ENCODE data around the gene DLGAP5.

DLGAP5 gene, protein sequence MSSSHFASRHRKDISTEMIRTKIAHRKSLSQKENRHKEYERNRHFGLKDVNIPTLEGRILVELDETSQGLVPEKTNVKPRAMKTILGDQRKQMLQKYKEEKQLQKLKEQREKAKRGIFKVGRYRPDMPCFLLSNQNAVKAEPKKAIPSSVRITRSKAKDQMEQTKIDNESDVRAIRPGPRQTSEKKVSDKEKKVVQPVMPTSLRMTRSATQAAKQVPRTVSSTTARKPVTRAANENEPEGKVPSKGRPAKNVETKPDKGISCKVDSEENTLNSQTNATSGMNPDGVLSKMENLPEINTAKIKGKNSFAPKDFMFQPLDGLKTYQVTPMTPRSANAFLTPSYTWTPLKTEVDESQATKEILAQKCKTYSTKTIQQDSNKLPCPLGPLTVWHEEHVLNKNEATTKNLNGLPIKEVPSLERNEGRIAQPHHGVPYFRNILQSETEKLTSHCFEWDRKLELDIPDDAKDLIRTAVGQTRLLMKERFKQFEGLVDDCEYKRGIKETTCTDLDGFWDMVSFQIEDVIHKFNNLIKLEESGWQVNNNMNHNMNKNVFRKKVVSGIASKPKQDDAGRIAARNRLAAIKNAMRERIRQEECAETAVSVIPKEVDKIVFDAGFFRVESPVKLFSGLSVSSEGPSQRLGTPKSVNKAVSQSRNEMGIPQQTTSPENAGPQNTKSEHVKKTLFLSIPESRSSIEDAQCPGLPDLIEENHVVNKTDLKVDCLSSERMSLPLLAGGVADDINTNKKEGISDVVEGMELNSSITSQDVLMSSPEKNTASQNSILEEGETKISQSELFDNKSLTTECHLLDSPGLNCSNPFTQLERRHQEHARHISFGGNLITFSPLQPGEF

DNA sequence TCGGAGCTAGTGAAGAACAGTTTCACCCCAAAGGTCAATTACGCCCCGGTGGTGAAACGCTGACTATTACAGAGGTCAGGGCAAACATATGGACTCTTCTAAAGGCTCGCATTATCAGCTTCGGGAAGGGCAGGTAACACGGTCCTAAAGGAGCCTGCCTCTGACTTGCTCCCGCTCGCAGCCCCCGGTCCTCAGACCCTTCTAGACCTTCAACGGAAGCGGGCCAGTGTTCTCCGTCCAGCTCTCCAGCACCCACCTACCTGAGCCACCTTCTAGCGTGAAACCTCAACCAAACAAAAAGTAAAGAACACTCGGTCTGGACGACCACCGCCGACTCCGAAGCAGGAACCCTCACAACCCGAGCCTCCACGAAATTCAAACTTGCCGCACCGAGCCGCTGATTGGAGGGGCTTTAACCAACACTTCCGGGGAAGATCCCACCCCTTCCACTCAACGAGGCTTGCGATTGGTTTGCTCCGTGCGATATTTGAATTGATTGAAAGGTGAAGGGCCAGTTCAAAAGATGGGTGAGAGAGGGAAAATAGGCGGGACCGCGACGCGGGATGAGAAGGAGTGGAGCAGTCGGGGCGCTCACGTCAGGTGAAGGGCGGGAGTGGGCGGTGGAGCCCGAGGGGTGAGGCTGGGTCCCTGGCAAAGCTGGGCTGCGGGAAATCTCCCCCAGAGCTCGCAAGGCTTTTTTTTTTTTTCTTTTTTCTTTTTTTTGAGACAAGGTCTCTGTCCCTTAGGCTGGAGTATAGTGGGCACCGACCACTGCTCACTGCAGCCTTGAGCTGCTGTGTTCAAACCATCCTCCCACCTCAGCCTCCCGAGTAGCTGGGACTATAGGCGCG is at the start of gene DLGAP5:
TSS of gene DLGAP5 (minus strand) at position 383 of the 851 bp plus-strand sequence. CDS start 2,406 bp downstream, outside the sequence.
- in situ Hi-C loops (cut with MboI; ENCODE audit: low sequenced_read_pairs): no loop called here

DNA sequence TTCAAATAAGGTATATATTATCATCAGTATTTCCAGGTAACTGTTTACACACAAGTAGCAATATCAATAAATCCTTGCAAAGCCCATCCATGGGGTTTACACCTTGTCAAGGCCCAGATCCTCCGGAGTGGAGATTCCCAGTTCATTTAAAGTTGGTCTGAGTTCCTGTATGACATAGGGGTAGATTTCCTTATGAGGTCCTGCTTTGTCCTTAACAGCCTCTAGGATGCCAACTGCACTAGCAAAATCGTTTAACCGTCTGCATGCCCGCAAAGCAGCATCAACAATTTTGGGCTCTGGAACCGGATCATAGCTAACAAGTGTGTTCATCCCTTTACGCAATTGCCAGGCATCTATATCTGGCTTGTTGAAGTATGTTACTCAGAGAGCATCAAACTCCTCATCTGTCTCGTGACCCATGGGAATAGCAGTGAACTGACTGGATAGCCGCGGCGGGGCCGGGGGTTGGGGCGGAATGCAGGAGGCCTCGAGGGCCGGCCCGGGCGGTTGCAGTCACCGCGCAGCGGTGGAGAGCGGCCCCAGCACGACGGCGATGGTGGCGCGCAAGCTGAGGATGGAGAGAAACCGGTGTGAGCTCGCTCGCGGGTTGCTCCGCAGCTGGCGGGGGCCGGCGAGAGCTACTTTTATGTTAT is 49.3 kb upstream of the DLGAP5 start:
- in situ Hi-C loops (cut with MboI; ENCODE audit: low sequenced_read_pairs): no loop called here

DNA sequence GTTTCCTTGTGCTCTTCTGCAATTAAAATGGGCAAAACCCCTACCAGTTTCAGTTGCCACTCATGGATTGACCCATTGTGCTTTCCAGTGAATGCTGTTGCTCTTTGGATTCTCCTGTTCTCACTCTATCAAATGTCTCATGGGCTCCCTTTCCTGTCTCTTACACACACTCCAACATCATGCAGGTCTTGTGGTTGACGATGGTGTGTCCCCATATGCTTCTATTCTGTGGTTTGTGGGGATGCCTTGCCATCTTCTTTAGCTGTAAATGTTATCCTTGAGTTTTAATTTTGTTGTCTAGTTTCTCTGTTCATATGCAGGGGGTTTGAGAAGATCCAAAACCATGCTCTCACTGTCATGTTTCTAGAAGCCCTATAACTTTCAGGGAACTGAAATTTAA is 47.9 kb upstream of the DLGAP5 start:
- in situ Hi-C loops (cut with MboI; ENCODE audit: low sequenced_read_pairs): no loop called here

DNA sequence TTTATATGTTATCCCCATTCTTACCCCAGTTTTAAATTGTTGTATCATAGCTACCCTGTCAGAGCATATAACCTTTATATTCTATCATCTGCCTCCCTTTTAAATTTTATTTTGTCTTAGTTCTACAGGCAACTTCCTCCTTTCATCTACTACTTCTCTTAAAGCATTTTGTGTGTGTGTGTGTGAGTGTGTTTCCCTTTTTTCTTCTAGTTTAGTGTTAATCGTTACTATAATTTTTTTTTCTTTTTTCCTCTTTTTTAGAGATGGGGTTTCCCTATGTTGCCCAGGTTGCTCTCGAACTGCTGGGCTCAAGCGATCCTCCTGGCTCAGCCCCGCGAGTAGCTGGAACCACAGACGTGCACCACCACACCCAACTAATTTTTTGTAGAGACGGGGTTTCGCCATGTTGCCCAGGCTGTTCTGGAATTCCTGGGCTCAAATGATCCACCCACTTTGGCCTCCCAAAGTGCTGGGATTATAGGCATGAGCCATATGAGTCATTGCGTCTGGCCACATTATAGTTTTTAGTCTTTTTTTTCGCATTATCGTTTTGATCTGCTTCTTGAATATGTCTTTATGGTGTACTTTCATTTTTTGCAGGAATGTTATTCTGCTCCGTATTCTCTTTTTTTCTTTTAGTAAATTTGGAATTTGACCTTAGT is 46.8 kb upstream of the DLGAP5 start:
- in situ Hi-C loops (cut with MboI; ENCODE audit: low sequenced_read_pairs): no loop called here

DNA sequence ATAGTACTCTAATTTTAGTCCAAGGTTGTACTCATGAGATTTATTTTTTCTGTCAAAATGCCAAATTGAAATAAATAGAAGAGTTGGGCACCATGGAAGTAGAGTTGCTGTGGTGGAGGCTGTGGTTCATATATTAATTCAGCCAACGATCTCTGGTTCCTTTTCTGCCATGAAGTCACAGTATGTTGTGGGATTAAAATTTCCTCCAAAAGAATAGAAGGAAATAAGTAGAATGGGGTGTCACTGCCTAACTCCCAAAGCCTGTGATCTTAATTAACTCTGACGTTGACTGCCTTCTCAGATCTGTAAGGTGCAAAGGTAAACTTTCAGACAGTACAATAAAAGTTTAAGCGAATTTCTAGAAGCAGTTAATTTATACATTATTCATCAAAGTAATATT is 42.2 kb upstream of the DLGAP5 start:
- in situ Hi-C loops (cut with MboI; ENCODE audit: low sequenced_read_pairs): no loop called here

DNA sequence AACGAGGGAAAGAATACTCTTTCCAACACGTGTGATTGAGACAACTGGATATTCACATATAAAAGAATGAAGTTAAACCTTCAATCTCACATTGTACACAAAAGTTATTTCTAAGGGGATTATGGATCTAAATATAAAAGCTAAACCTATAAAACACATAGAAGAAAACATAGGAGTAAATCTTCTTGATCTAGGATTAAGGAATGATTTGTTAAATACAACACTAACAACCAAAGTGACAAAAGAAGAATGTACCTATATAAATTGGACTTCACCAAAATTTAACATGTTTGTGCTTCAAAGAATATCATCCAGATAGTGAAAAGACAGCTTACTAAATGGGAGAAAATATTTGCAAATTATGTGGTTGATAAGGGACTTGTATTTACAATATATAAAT is 36.9 kb upstream of the DLGAP5 start:
- in situ Hi-C loops (cut with MboI; ENCODE audit: low sequenced_read_pairs): no loop called here

DNA sequence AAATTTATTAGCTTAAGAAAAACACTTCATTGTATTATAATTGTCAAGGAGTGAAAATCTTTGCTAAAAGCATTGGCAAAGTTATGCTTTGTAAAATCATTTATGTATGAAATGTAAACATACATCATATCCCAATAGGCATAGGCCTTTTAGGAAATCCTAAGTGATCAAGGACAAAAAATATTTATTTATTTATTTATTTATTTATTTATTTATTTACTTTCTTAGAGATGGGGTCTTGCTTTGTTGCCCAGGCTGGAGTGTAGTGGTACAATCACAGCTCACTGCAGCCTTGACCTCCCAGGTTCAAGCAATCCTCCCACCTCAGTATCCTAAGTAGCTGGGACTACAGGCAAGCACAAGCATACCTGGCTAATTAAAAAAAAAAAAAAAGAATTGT is 32.0 kb upstream of the DLGAP5 start:
- in situ Hi-C loops (cut with MboI; ENCODE audit: low sequenced_read_pairs): no loop called here

DNA sequence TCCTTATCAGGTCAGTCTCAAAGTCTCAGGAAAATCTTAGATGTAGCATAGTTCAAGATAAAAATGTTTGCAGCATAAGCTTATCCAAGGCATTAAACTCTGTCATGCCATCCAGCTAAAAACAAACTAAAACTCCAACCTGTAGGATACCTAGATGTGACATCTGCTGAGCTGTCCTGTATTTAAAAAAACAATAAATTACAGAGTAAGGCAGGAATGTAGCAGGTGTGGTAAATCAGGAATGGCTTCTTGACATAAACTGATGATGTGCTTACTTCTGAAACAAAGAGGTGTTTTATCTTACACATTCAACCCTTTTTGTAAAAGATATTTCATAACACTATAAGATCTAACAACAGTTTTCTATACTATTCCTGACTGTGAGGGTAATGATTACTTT is 30.6 kb upstream of the DLGAP5 start:
- in situ Hi-C loops (cut with MboI; ENCODE audit: low sequenced_read_pairs): no loop called here

DNA sequence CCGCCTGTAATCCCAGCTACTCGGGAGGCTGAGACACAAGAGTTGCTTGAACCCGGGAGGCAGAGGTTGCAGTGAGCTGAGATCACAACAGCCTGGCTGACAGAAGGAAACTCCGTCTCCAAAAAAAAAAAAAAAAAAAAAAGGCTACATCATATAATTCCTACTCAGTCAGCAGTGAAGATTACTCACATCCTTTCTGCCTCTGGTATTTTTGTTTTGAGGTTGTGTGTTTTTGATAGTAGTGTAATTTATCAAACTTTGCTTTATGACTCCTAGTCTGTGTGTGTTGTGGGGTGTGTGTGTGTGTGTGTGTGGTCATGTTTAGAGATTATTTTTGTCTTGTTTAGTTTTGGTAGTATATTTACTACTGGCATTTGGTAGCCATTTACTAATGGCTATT is 29.8 kb upstream of the DLGAP5 start:
- in situ Hi-C loops (cut with MboI; ENCODE audit: low sequenced_read_pairs): no loop called here

DNA sequence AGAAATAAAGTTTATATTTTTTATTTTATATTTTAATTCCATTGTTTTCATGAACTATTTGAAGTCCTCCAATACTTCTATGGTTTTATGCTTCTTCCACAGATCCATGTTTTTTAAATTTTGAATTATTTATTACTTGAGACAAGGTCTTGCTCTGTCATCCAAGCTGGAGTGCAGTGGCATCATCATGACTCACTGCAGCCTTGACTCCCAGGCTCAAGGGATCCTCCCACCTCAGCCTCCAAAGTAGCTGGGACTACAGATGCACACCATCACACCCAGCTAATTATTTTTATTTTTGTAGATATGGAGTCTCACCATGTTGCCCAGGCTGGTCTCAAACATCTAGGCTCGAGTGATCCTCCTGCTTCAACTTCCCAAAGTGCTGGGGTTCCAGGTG is 28.8 kb upstream of the DLGAP5 start:
- in situ Hi-C loops (cut with MboI; ENCODE audit: low sequenced_read_pairs): no loop called here

DNA sequence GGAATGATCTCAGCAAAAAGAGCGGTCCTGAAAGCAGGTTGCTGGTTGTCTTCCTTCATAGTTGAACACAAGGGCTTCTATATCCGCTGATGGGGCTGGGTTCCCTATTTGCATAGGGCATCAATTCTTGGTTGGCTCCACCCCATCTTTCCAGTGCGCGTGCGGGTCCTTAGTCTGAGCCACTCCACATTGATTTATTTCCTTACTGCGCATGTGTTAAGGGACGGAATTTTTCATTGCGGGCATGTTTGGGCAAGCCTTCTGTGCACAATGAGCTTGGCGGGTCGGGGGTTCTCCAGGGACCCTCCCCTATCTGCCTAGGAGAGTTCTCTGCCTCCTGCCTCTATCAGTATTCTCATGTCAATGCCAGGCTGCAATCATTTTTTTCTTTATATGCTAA is 21.2 kb upstream of the DLGAP5 start:
- in situ Hi-C loops (cut with MboI; ENCODE audit: low sequenced_read_pairs): no loop called here

DNA sequence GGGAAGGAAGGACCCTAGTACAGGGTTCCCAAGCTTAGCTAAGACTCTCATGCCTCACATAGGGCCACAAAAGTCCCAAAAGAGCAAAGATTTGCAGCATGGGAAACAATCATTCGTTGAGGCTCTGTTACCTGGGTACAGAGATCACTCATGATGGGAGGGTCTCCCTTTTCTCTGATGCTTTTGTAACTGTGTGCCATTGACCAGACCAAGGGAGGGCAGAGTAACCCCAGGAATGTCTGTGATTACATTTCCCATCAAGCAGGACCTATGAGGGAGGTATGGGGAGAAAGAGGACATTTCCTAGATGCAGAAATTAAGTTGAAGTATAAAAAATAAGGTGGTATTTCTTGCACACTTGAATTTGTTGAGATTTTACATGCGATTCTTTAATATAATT is 16.4 kb upstream of the DLGAP5 start:
- in situ Hi-C loops (cut with MboI; ENCODE audit: low sequenced_read_pairs): no loop called here

DNA sequence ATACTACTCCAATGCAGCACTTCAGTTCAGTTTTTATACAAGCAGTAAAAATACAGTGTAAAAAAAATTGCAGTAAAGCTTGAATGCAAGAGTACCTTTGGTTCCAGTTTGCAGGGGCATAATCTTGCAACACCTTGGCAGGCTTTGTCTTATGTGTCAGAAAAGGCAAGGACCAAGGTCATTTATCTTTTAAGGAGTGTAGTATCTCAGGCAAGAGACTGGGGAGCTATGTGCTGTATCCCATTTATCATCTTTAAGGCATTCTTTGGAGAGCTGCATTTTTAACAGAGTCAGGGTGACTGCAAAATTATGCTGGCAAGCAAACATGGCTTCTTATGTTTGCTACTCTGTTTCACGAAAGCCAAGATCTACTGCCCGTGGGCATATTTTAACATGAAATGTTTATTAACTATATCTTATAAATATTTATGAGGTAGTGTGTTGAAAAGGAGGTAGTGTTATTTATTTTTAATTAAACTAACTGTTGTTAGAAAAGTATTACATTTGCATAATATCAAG is 14.8 kb upstream of the DLGAP5 start:
- in situ Hi-C loops (cut with MboI; ENCODE audit: low sequenced_read_pairs): no loop called here

DNA sequence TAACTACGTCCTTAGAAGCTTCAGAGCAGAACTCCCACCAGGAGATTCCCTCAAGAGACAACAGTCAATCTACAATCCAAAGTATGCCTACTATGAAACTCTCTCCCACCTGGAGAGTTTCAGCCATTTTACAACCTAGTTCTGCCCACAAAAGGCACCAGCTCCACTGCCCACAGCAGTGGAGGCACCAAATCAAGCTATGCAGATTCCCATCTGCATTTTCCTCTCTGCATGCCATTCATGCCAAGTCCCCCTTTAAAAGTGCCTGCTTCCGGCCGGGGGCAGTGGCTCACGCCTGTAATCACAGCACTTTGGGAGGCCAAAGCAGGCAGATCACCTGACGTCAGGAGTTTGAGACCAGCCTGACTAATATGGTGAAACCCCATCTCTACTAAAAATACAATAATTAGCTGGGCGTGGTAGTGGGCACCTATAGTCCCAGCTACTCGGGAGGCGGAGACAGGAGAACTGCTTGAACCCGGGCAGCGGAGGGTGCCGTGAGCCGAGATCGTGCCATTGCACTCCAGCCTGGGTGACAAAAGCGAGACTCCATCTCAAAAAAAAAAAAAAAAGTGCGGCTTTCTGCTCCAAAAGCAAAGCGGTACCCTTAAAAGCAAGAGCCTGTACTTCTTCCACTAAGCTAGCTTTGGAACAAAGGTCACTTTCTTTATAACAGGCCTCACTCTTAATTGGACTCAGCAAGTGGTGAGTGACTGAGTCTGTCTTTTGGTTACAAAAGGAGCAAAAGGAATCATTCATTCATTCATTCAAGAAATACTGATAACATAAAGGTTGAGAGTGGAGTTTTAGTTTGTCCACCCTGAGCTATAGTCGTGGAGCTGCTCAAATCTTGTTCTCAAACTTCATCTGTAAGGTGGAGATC is 10.1 kb upstream of the DLGAP5 start:
- in situ Hi-C loops (cut with MboI; ENCODE audit: low sequenced_read_pairs): no loop called here

DNA sequence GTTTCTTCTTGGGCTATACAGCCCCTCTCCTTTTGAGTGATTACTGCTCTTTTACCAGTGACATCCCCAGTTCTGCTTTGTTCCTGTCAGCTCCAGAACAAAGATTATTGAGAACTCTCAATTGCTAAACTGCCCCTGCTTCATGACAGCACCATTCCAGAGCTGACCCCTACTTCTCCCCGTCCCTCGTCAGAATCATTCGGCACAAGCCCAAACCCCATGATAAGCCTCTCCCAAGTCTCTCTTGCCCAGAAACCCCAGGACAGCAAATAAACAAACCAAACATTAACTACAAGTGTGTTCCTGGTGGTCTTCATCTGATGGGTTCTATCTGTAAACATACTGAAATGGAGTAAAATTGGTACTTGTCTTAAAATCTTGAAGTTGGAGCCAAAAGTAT is 9.3 kb upstream of the DLGAP5 start:
- in situ Hi-C loops (cut with MboI; ENCODE audit: low sequenced_read_pairs): no loop called here

DNA sequence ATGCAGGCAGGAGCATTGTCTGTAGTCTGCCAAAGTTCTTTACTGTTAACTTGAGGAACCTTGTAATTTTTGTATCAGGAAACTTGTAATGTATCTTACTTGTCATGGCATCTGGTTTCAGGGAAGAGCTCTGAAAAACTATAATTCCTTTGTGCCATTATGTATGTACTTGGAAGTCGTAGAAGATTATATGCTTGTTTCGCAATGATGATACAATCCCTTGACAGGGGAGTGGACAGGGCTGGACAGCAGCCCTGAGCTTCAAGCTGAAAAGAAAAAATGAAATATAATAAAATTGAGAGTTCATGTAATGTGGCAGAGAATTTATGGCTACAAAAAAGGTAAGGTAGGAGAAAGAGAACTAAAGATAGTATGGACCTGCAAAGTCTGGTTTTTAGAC is 7.4 kb upstream of the DLGAP5 start:
- in situ Hi-C loops (cut with MboI; ENCODE audit: low sequenced_read_pairs): no loop called here

DNA sequence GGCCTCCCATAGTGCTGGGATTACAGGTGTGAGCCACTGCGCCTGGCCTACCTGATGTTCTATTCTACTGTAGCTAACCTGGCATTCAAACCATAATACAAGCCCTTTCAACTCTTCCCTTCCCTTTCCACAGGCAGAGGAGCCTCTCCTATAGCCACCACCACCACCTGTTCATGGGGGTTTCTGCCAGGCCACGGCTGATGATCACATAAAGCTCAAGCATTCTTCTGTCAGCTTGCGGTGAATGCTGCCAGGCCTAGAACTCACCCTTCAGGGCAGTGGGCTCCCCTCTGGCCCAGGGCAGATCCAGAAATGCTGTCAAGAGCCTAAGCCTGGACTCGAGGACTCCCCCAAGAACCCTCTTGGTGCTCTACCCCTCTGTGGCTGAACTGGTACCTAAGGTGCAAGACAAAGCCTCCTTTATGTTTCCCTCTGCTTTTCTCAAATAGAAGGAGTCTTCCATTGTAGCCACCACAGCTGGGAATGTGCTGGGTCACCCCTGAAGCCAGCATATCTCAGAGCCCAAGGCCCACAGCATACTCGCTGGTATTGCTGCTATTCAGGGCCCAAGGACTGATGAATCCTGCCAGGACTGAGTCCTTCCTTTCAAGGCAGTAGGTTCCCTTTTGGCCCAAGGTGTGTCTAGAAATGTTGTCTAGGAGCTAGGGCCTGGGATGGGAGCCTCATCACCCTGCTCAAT is 3.4 kb upstream of the DLGAP5 start:
- in situ Hi-C loops (cut with MboI; ENCODE audit: low sequenced_read_pairs): no loop called here

DNA sequence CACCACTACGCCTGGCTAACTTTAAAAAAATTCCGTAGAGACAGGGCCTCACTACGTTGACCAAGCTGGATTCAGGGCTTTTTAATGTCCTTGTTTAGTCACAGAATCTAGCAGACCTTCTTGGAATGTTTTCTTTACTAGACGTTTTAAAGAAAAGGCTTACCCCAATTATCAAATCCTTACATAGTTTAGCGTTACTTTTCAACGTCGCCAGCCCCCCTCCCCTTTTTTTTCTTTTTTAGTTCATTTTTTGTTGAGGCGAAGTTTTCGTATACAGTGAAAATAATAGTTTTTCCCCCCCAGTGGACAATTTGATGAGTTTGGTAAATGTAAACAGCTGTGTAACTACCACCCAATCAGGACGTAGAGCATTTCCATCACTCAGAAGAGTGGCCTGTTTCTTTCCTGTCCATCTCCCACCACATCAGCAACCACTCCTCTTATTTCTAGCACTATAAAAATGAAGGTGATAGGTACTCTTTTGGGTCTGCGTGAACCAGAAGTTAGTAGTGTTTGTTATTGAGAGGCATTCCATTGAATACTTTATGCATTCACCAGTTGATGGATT is 753 bp upstream of the DLGAP5 start:
- in situ Hi-C loops (cut with MboI; ENCODE audit: low sequenced_read_pairs): no loop called here
